Tibial nerve (tissue), 4 donors: ENCODE data around the gene TGFB2.

Experiments
- EP300 ChIP-seq, 2 donors: sonication (generic); formaldehyde crosslinking; IDR thresholded peaks; one replicate each; pipeline ENCODE4 v1.6.1; 2017; ENCODE audit warnings: antibody characterized with exemption in 2 of 2, mild to moderate bottlenecking in 1 of 2
- POLR2A ChIP-seq, 2 donors: fragments of 450-650 bp; IDR thresholded peaks; one replicate each; pipeline ENCODE4 v1.6.1; 2017; ENCODE audit warnings: antibody characterized with exemption in 2 of 2, mild to moderate bottlenecking in 2 of 2, moderate library complexity in 2 of 2
- TF ChIP-seq, protein P1 (sequence below), 5 experiments: fragments of 200-600 bp in 3 of 5; fragments of 450-650 bp in 2 of 5; sonication (generic) in 3 of 5; IDR thresholded peaks; one replicate each; pipeline ENCODE4 v1.5.1; 2016 to 2019; ENCODE audit warnings: antibody characterized with exemption in 5 of 5, mild to moderate bottlenecking in 3 of 5, moderate library complexity in 2 of 5

DNA sequence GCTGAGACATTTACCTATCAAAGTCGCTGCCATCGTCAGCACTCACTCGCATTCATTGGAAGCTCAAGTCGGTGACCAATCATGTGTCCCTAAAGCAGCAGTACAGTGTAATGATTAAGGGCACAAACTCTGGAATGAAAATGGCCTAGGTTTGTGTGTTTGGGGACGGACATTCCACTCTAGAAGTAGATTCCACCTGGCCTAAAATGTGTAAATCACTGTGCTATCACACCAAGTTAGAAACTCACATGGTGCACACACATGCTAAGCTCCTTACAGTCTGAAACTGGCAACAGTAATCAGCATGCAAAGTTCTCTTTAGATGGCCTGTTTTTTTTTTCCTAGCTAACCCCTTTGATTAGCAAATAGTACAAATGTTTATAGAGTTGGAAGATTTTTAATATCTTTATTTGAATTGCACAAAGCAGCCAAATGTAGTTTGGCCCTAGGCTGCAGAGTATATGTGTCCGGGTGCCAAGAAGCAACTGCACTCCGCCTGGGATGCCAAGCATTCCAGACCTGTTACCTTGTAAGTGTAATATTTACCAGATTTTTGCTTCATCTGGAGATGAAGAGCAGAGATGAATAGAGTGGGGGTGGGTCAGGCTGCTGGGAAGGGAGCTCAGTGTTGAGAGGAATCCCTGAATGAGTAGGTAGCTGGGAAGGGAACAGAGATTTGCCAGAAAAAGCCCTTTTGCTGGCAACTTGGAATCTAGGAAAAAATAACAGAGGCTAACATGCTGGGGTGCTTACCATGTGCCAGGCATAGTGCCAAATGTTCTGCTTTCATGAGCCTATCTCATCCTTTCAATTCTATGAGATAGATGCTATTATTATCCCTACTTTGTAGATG, 35.2 kb downstream of the TGFB2 start:
- TF ChIP-seq POLR2A (IDR thresholded peaks at IDR 0.05) (no peak), EP300 (IDR thresholded peaks at IDR 0.05) (no peak)
- TF ChIP-seq, protein P1, sequence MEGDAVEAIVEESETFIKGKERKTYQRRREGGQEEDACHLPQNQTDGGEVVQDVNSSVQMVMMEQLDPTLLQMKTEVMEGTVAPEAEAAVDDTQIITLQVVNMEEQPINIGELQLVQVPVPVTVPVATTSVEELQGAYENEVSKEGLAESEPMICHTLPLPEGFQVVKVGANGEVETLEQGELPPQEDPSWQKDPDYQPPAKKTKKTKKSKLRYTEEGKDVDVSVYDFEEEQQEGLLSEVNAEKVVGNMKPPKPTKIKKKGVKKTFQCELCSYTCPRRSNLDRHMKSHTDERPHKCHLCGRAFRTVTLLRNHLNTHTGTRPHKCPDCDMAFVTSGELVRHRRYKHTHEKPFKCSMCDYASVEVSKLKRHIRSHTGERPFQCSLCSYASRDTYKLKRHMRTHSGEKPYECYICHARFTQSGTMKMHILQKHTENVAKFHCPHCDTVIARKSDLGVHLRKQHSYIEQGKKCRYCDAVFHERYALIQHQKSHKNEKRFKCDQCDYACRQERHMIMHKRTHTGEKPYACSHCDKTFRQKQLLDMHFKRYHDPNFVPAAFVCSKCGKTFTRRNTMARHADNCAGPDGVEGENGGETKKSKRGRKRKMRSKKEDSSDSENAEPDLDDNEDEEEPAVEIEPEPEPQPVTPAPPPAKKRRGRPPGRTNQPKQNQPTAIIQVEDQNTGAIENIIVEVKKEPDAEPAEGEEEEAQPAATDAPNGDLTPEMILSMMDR (IDR thresholded peaks at IDR 0.05): no peak
